ENCODE results near the gene PPFIA2. TPM values are rescaled to one million over a fixed set of nuclear protein-coding genes. Genes with fewer than 3 reads are reported as not detected.

PPFIA2 gene
- polyA plus RNA-seq, 3 donors = not detected

DNA sequence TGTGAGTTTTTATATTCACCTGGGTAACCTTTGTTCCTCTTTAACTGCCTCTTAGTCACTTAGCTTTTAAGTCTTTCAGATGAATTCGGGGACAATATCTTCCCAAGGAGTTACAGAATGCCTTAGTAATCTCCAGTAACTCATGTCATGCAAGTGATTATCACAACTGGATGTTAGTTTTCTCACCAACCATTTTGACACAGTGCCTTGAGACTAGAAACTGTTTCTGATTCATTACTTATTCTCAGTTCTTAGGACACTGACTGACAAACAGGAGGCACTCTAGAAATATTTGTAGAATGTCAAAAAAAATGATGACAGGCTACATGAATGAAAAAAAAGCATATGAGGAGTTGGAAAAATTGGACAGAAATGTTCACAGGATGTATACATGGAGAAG lies 346.2 kb downstream of the PPFIA2 start:
- no peaks in the 10 kb centered on the region for H3K36me3 ChIP-seq (replicated peaks in 1 of 2; ENCODE audit: control insufficient read depth in 1 of 2, insufficient read depth in 2 of 2, low read length in 2 of 2)
- H3K9me3 Mint-ChIP-seq = peaks cover 0 to 5% (median 0%) of the 10 kb centered on the region in 7 donors
- no peaks in the 10 kb centered on the region for H3K9me3 ChIP-seq (replicated peaks in 1 of 2; ENCODE audit: control insufficient read depth in 1 of 2, insufficient read depth in 1 of 2, low read length in 2 of 2)
- H3K79me2 ChIP-seq (ENCODE audit: insufficient read depth, low read length) = no peaks in the 10 kb centered on the region
- H3K27me3 Mint-ChIP-seq (ENCODE audit: low read depth in 3 of 3) = no peaks in the 10 kb centered on the region
- TF ChIP-seq CTCF (IDR thresholded peaks at IDR 0.05) = no peak
- intact Hi-C loops (cut with micrococcal nuclease) = no loop called here
- H3K4me3 Mint-ChIP-seq = no peak overlapping the region
- H3K9ac ChIP-seq (ENCODE audit: insufficient read depth, low read length, poor library complexity, severe bottlenecking) = no peak overlapping the region
- H4K20me1 ChIP-seq (ENCODE audit: insufficient read depth, low read length) = no peaks in the 10 kb centered on the region
- no peak overlapping the region for H3K4me2 ChIP-seq (replicated peaks; ENCODE audit: extremely low read depth, low read length, poor library complexity, severe bottlenecking)
- H3K27ac Mint-ChIP-seq = no peak overlapping the region
- H3K36me3 Mint-ChIP-seq = no peaks in the 10 kb centered on the region
- H3K4me1 Mint-ChIP-seq = no peaks in the 10 kb centered on the region
- no peaks in the 10 kb centered on the region for H3K27me3 ChIP-seq (ENCODE audit: control insufficient read depth in 2 of 2, insufficient read depth in 2 of 2, low read length in 2 of 2)
- no peaks in the 10 kb centered on the region for H3K4me1 ChIP-seq (ENCODE audit: control insufficient read depth in 1 of 2, insufficient read depth in 2 of 2, low read length in 2 of 2)
- WGBS (ENCODE audit: insufficient coverage) = 43% methylated on average over 1 of the region's 1 CpG
- H3K4me3 ChIP-seq (replicated peaks in 1 of 3; ENCODE audit: low read depth in 2 of 3, low read length in 3 of 3) = no peak overlapping the region
- H3K27ac ChIP-seq (ENCODE audit: low read depth in 1 of 2, low read length in 2 of 2) = no peak overlapping the region
- no peak for DNase-seq
- no peak overlapping the region for H2AFZ ChIP-seq (ENCODE audit: insufficient read depth, low read depth, low read length, poor library complexity, severe bottlenecking)

DNA sequence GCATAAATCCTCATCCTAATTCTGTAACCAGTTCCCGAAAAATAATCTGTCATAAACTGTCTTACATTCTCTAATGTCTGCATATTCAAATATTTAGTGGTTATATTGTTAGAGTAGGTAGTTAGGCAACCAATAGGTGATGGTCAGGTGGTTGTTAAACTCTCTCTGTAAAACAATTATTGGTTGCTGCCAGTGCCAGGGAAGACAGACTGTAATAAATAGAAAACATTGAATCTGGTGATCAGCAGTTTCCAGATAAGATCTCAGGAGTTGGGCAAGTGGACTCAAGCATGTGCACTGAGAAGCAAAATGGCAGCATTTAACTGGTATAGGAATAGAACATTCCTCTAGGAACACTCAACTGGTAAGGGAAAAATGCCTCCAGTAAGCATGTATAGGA lies 355.8 kb downstream of the PPFIA2 start:
- no peaks in the 10 kb centered on the region for H3K36me3 Mint-ChIP-seq
- H3K4me3 ChIP-seq (replicated peaks in 1 of 3; ENCODE audit: low read depth in 2 of 3, low read length in 3 of 3) = no peak overlapping the region

More for the DNA sequence above, 355.8 kb downstream of the PPFIA2 start:
- Histone ChIP-seq H3K79me2 (ENCODE audit: insufficient read depth, low read length) (no peaks in the 10 kb centered on the region), H3K4me1 (ENCODE audit: control insufficient read depth in 1 of 2, insufficient read depth in 2 of 2, low read length in 2 of 2) (no peaks in the 10 kb centered on the region), H3K9ac (ENCODE audit: insufficient read depth, low read length, poor library complexity, severe bottlenecking) (no peak overlapping the region), H3K36me3 (replicated peaks in 1 of 2; ENCODE audit: control insufficient read depth in 1 of 2, insufficient read depth in 2 of 2, low read length in 2 of 2) (no peaks in the 10 kb centered on the region), H4K20me1 (ENCODE audit: insufficient read depth, low read length) (no peaks in the 10 kb centered on the region), H3K27me3 (ENCODE audit: control insufficient read depth in 2 of 2, insufficient read depth in 2 of 2, low read length in 2 of 2) (no peaks in the 10 kb centered on the region), H3K27ac (ENCODE audit: low read depth in 1 of 2, low read length in 2 of 2) (no peak overlapping the region), H3K4me2 (replicated peaks; ENCODE audit: extremely low read depth, low read length, poor library complexity, severe bottlenecking) (no peak overlapping the region), H3K9me3 (replicated peaks in 1 of 2; ENCODE audit: control insufficient read depth in 1 of 2, insufficient read depth in 1 of 2, low read length in 2 of 2) (no peaks in the 10 kb centered on the region), H2AFZ (ENCODE audit: insufficient read depth, low read depth, low read length, poor library complexity, severe bottlenecking) (no peak overlapping the region)
- no peaks in the 10 kb centered on the region for H3K4me1 Mint-ChIP-seq
- no peak for TF ChIP-seq CTCF (IDR thresholded peaks at IDR 0.05)
- no peak overlapping the region for H3K4me3 Mint-ChIP-seq
- H3K27me3 Mint-ChIP-seq (ENCODE audit: low read depth in 3 of 3) = no peaks in the 10 kb centered on the region
- no peak for DNase-seq
- H3K27ac Mint-ChIP-seq = no peak overlapping the region
- no CpG with 5 or more reads among the region's 1 CpG for WGBS (ENCODE audit: insufficient coverage)
- H3K9me3 Mint-ChIP-seq = peaks cover 0 to 2% (median 0%) of the 10 kb centered on the region in 7 donors
- intact Hi-C loops (cut with micrococcal nuclease) = no loop called here

Data from CD14-positive monocyte (primary cell).